ENCODE measurements around the gene ZC3H11A.
"Not testable (repeated sequence)": the region's sequence is repeated elsewhere in the genome, so short reads cannot be mapped to it uniquely, and the experiment has no call there.

The ZC3H11A gene

GRCh38 chr1:203781962-203782361, 13.5 kb upstream of the ZC3H11A start:
- DNase-seq (ENCODE audit: low read depth, low spot score), result no peak

DNA sequence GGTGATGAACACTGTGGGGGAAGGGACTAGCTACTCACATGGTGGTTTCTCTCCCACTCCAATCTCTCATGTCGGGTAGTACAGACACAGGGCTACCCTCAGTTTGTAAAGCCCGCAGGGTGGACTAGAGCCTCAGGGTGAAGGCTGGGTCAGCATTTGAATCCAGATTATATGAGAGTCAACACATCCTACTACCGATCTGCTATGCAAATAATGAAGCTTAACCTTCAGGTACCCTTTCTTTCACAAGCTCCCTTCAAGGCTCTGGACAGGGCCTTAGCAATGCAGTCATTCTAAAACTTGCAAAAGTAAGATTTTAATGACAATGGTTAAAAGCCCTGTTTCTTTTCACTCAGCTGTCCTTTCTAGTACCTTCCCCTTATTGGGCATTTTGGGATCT, 5.5 kb upstream of the ZC3H11A start:
- no peak for DNase-seq (ENCODE audit: low read depth, low spot score)

DNA sequence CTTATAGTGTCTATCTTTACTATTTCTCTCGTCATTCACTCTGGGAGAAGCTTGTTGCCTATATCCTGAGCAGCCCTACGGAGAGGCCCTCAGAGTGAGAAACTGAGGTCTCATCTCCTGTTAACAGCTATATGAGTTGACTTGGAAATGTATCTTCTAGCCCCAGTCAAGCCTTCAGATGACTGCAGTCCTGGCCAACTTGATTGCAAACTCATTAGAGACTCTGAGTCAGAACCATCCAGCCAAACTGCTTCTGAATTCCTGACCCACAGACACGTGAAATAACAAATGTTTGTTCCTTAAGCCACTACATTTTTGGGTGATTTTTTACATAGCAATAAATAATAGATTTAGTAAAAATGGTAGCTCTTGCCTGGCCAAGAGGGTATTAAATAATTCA, 3.9 kb upstream of the ZC3H11A start:
- no peak for DNase-seq (ENCODE audit: low read depth, low spot score)

DNA sequence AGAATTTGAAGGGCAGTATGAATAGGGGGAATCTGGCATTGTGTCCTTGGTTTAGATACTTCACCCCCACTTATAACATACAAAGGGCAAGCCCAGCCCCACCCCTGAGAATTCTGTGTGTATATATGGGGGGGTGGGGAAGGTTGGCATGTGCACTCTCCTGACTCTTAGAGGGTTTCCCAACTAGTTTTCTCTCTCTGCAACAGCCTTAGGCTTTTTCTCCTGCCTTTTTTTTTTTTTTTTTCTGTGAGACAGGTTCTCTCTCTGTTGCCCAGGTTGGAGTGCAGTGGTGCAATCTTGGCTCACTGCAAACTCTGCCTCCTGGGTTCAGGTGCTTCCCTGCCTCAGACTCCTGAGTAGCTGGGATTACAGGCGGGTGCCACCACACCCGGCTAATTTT, 2.9 kb upstream of the ZC3H11A start:
- no peak for DNase-seq (ENCODE audit: low read depth, low spot score)

DNA sequence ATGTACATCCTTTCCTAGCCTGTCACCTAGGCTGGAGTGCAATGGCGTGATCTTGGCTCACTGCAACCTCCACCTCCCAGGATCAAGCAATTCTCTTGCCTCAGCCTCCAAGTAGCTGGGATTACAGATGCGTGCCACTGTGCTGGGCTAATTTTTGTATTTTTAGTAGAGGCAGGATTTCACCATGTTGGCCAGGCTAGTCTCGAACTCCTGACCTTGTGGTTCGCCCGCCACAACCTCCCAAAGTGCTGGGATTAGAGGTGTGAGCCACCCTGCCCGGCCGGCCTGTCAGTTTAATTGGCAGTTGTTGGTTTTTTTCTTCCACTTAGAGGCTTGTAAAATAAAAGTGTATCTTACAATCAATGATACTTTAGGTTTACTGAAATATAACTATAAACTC, 1.9 kb upstream of the ZC3H11A start:
- not testable (repeated sequence) for DNase-seq (ENCODE audit: low read depth, low spot score)

GRCh38 chr1:203794764-203795440, 521 bp upstream of the ZC3H11A start:
- no peak for DNase-seq (ENCODE audit: low read depth, low spot score)

GRCh38 chr1:203796236-203796605, 798 bp downstream of the ZC3H11A start:
- peak; percentile 66 for DNase-seq (ENCODE audit: low read depth, low spot score)

GRCh38 chr1:203797216-203797615, 1.8 kb downstream of the ZC3H11A start:
- no peak for DNase-seq (ENCODE audit: low read depth, low spot score)

DNA sequence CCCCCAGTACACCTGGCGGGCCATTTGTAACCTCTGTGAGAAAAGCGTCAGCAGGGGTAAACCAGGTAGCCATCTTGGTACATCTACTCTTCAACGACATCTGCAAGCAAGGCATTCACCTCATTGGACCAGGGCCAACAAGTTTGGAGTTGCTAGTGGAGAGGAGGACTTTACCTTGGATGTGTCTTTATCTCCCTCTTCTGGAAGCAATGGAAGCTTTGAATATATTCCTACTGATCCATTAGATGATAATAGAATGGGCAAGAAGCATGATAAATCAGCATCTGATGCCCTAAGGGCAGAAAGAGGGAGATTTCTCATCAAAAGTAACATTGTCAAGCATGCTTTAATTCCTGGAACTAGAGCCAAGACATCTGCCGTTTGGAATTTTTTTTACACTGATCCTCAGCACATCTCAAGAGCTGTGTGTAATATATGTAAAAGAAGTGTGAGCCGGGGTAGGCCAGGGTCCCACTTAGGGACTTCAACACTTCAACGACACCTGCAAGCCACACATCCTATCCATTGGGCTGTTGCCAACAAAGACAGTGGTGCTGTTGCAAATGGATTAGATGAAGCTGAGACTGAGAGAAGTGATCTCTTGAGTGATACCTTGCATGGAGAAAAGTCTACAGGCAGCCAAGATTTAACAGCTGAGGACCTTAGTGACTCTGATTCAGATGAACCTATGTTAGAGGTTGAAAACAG, 2.7 kb downstream of the ZC3H11A start:
- no peak for DNase-seq (ENCODE audit: low read depth, low spot score)

GRCh38 chr1:203799157-203799556, 3.7 kb downstream of the ZC3H11A start:
- DNase-seq (ENCODE audit: low read depth, low spot score), result no peak

- DNase-seq (ENCODE audit: low read depth, low spot score), result no peak
Observed at GRCh38 chr1:203799971-203800370, 4.5 kb downstream of the ZC3H11A start.

GRCh38 chr1:203805689-203806088, 10.3 kb downstream of the ZC3H11A start:
- no peak for DNase-seq (ENCODE audit: low read depth, low spot score)

GRCh38 chr1:203807196-203807595, 11.8 kb downstream of the ZC3H11A start:
- DNase-seq (ENCODE audit: low read depth, low spot score), result no peak

GRCh38 chr1:203813581-203814341, 18.3 kb downstream of the ZC3H11A start:
- no peak for DNase-seq (ENCODE audit: low read depth, low spot score)

GRCh38 chr1:203818399-203818798, 23.0 kb downstream of the ZC3H11A start:
- DNase-seq (ENCODE audit: low read depth, low spot score), result no peak

- no peak for DNase-seq (ENCODE audit: low read depth, low spot score)
Observed at GRCh38 chr1:203823306-203823705, 27.9 kb downstream of the ZC3H11A start.

DNA sequence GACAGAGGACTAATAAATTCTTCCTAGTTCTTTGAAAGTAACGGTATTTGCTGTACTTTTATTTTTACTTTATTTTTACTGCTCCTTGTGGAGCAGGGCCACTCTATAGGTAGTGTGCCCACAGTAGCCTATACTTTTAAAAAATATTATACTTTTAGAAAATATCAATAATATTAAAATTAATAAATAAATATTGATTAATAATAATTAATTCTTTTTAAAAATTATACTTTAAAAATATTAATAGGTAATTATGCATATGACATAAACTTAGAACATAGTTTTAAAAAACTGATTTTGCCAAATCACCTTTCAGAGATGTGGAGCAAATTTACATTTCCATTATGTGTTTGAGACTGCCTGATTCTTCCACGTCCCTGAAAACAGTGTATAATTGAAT, 30.8 kb downstream of the ZC3H11A start:
- DNase-seq (ENCODE audit: low read depth, low spot score), result no peak

DNA sequence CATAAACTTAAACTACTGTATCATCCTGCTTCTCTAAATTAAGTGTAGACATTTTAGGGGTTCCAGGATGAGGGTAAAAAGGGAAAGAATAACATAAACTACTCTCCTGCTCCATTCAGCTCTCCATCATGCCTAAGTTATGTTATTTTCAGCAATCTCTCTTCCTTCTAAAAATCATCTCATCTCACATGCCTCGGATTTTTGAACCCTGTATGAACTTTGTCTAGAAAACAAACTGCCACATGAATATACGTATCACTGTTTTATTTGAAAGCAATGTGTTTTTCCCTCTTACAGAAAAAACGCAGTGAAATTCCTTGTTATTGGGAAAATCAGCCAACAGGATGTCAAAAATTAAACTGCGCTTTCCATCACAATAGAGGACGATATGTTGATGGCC, 32.6 kb downstream of the ZC3H11A start:
- DNase-seq (ENCODE audit: low read depth, low spot score), result no peak

GRCh38 chr1:203828503-203828902, 33.1 kb downstream of the ZC3H11A start:
- DNase-seq (ENCODE audit: low read depth, low spot score), result no peak

GRCh38 chr1:203829247-203829646, 33.8 kb downstream of the ZC3H11A start:
- not testable (repeated sequence) for DNase-seq (ENCODE audit: low read depth, low spot score)

DNA sequence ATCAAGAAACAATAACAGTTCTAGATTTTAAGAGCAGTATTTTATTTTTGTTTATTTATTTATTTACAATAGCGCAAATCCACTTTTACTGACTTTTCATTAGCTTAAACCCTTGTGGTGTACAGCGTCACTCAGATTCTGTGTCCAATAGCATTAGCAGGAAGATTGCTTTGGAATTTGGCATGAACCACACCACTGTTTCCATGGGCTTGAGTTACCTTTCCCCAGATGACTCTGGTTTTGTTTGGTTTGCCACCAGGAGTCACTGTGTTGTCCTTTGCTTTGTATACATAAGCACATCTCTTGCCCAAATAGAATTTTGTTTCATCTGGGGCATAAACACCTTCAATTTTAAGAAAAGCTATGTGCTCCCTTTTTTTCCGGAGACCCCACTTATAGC, 40.1 kb downstream of the ZC3H11A start:
- no peak for DNase-seq (ENCODE audit: low read depth, low spot score)

DNA sequence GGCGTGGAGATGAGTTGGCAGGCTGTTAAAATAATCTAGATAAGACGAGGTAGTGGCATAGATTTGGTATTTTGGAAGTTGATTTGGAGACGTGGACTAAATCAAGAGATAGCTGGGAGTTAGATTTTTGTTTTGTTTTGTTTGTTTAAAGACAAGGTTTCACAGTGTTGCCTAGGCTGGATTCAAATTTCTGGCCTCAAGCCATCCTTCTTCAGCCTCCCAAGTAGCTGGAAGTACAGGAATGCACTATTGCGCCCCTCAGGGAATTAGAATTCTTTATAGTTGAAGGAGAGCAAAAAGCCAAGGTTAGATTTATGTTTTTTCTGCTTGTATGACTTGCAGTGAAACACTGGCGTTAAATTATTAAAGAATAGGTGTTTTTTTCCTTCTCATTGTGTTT, 43.7 kb downstream of the ZC3H11A start:
- peak; percentile 35 for DNase-seq (ENCODE audit: low read depth, low spot score)
